HEK293T (cell line): ENCODE measurements around the gene GLCE.

ENCODE experiments used
- BHLHE40 ChIP-seq: fragments of 450-650 bp; IDR thresholded peaks from 2 replicates; pipeline ENCODE4 v1.6.1; 2016; ENCODE audit warnings: mild to moderate bottlenecking, moderate library complexity, borderline replicate concordance
- CTBP1 ChIP-seq: fragments of 450-650 bp; IDR thresholded peaks from 2 replicates; pipeline ENCODE4 v1.6.1; 2016; ENCODE audit warnings: borderline replicate concordance
- ELF4 ChIP-seq: fragments of 450-650 bp; IDR thresholded peaks from 2 replicates; pipeline ENCODE4 v1.6.1; 2017; ENCODE audit warnings: antibody characterized with exemption
- FOXA1 ChIP-seq: fragments of 450-650 bp; IDR thresholded peaks from 2 replicates; pipeline ENCODE4 v1.6.1; 2016; ENCODE audit warnings: mild to moderate bottlenecking
- FOXK2 ChIP-seq: fragments of 450-650 bp; IDR thresholded peaks from 2 replicates; pipeline ENCODE4 v1.6.1; 2016; ENCODE audit warnings: mild to moderate bottlenecking
- HDGF ChIP-seq: fragments of 450-650 bp; IDR thresholded peaks from 2 replicates; pipeline ENCODE4 v1.6.1; 2017; ENCODE audit warnings: antibody characterized with exemption, borderline replicate concordance
- LEF1 ChIP-seq: fragments of 450-650 bp; IDR thresholded peaks from 2 replicates; pipeline ENCODE4 v1.6.1; 2017; ENCODE audit warnings: mild to moderate bottlenecking, borderline replicate concordance
- NFRKB ChIP-seq: fragments of 450-650 bp; IDR thresholded peaks from 2 replicates; pipeline ENCODE4 v1.6.1; 2016; ENCODE audit warnings: mild to moderate bottlenecking, moderate library complexity
- SP1 ChIP-seq: fragments of 450-650 bp; IDR thresholded peaks from 2 replicates; pipeline ENCODE4 v1.6.1; 2017
- SUZ12 ChIP-seq: fragments of 450-650 bp; IDR thresholded peaks from 2 replicates; pipeline ENCODE4 v1.6.1; 2016; ENCODE audit warnings: mild to moderate bottlenecking
- TARDBP ChIP-seq: fragments of 450-650 bp; IDR thresholded peaks from 2 replicates; pipeline ENCODE4 v1.6.1; 2016

DNA sequence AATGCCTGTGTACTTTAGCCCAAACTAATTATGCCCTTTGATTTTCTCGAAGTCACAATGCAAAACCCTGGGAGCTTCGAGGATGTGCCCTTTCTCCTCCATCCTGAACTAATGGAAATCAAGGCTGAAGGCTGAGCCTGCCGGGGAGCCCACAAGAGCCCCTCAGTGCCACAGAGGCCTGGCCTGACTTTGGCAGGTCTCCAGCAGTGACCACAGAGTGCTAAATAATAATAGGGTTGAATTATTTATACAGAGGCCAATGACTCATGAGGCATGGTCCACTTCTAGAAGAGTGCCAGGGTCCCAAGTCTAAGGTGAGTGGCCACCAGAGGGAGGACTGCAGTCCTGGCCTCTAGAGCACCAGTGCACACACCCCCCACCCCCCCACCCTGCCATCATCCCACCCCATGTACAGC lies 19.1 kb upstream of the GLCE start:
- TF ChIP-seq TARDBP (no peak), SUZ12 (no peak), CTBP1 (no peak), FOXA1 (no peak), SP1 (no peak), BHLHE40 (no peak), NFRKB (no peak), HDGF (no peak), FOXK2 (no peak), ELF4 (no peak), LEF1 (no peak)
